HK-2 (cell line): Measurements from ENCODE around the gene BCR.
"Not testable (repeated sequence)": the region's sequence is repeated elsewhere in the genome, so short reads cannot be mapped to it uniquely, and the experiment has no call there.

Experiments used
- DNase-seq: peaks from one replicate; pipeline ENCODE4 v3.0.0-alpha.2; 2018; ENCODE audit not compliant: unreplicated experiment

BCR gene

DNA sequence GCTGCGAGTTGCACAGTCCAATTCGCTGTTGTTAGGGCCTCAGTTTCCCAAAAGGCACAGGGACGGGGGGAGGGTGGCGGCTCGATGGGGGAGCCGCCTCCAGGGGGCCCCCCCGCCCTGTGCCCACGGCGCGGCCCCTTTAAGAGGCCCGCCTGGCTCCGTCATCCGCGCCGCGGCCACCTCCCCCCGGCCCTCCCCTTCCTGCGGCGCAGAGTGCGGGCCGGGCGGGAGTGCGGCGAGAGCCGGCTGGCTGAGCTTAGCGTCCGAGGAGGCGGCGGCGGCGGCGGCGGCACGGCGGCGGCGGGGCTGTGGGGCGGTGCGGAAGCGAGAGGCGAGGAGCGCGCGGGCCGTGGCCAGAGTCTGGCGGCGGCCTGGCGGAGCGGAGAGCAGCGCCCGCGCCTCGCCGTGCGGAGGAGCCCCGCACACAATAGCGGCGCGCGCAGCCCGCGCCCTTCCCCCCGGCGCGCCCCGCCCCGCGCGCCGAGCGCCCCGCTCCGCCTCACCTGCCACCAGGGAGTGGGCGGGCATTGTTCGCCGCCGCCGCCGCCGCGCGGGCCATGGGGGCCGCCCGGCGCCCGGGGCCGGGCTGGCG lies at the start of gene BCR:
Gene BCR, plus strand, starts transcription at position 209 of the 592 bp plus-strand sequence. CDS start 452 bp downstream, outside the sequence.
- DNase-seq = peak; percentile 56

- no peak for DNase-seq
Observed at GRCh38 chr22:23130697-23131096, 49.6 kb upstream of the BCR start.

- no peak for DNase-seq
Observed at GRCh38 chr22:23131931-23132330, 48.4 kb upstream of the BCR start.

GRCh38 chr22:23132376-23133091 lies 47.8 kb upstream of the BCR start:
- DNase-seq = no peak

- no peak for DNase-seq
Observed at GRCh38 chr22:23133922-23134321, 46.4 kb upstream of the BCR start.

DNA sequence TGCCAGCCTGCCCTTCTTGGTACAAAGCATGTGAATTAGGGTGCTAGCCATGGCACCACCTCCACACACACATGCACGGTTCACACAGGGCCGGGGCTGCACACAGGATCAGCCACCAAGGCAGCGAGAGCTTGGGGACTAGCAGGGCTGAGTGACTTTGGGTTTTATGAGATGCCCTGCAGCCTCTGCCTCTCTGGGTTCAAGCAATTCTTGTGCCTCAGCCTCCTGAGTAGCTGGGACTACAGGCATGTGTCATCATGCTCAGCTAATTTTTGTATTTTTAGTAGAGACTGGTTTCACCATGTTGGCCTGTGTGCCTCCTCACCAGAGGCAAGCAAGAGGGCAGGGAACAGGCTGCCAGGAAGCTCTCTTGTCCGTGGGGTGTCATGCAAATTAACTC lies 43.3 kb upstream of the BCR start:
- not testable (repeated sequence) for DNase-seq

- DNase-seq = no peak
Observed at GRCh38 chr22:23137468-23137867, 42.8 kb upstream of the BCR start.

DNA sequence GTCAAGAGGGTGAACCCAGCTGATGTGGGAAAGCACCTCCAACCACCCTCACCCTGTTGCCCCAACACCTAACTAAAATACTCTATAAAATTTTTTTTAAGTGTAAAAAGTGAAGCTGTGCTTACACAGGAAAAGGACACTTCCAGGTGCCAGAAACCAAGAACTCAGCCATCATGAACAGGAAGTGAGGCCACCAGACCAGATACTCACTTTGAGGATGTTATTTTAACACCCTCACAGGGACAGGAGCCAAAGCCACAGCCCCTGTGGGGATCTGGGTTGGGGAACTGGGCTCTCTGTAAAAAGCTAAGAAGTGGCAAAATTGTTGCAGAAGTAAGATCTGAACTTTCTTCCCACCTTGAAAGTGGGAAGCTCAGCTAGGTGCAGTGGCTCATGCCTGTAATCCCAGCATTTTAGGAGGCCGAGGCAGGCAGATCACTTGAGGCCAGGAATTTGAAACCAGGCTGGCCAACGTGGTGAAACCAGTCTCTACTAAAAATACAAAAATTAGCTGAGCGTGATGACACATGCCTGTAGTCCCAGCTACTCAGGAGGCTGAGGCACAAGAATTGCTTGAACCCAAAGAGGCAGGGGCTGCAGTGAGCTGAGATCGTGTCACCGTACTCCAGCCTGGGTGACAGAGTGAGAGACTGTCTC lies 42.3 kb upstream of the BCR start:
- DNase-seq = no peak

GRCh38 chr22:23138584-23139435 lies 41.5 kb upstream of the BCR start:
- DNase-seq = no peak

GRCh38 chr22:23140385-23140784 lies 39.9 kb upstream of the BCR start:
- DNase-seq = no peak

DNA sequence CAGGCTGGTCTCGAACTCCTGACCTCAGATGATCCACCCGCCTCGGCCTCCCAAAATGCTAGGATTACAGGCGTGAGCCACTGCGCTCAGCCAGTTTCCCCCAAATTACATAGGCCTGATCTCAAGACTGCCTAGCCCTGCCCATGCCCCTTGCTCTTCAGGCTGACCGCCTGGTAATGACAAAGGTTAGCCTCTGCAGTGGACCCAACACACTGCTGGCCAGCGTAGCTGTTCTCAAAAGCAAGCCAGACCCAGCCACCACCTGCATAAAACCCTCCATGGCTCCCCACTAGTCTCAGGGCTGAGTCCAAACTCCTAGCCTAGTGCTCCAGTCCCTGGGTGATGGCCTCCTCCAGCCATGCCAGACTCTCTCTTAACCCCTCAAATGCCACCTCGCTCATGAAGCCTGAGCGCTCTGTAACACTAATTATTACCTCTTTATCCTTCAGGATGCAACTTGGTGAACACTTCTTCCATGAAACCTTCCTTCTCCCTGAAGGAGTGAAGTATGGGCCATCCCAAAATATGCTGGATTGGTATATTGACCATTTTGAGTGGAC lies 37.7 kb upstream of the BCR start:
- no peak for DNase-seq

GRCh38 chr22:23143119-23143518 lies 37.2 kb upstream of the BCR start:
- no peak for DNase-seq

DNA sequence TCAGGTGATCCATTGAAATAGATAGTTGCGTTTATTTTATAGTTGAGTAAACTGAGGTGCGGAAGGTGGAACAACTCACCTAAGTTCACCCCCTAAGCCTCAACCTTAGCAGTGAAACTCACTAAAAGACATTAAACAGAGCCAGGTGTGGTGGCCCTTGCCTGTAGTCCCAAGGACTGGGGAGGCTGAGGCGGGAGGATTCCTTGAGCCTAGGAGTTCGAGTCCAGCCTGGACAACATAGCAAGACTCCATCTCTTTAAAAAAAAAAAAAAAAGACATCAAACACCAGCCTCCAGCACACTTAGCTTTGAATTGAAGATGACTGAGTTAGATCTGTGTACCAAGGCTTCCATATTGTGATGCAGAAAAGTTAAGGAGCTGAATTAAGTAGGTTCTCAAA lies 35.9 kb upstream of the BCR start:
- DNase-seq = no peak

- DNase-seq = peak; percentile 97
Observed at GRCh38 chr22:23144932-23145877, 35.1 kb upstream of the BCR start, which contains the start of gene RAB36. Gene RAB36, plus strand, starts transcription at chr22:23145477. Its CDS starts 1,140 bp downstream, at chr22:23146617.

GRCh38 chr22:23145878-23146470 lies 34.3 kb upstream of the BCR start:
- DNase-seq = peak; percentile 6

DNA sequence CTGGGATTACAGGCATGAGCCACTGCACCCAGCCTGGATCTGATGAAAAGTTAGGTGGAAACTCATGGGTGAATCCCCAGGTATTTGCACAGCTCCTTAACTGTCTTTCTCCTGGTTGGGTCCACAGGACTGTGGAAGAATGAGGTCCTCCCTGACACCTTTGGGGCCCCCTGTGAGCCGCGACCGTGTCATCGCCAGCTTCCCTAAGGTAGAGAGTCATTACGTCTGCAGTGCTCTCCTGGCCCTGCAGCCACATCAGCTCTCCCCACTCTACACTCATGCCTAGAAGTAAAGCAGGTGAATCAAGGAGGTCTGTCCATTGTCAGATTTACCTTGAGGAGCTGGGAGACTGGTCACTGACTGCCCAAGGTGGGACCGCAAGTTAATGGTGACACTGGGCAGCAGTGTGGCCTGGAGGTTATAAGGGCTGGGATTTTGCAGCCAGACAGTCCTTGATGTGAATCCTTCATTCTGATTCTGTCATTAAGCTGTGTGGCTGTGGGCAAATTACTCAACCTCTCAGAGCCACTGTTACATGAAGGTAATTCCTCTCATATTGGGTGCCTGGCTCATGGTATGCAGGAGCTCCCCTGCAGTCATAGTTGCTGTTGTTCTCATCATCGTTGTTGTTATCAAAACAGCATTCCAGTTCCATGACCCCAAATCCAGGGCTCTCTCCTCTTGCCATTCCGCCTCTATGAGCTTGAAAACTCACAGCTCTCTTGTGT lies 33.7 kb upstream of the BCR start:
- DNase-seq = no peak

- DNase-seq = no peak
Observed at GRCh38 chr22:23147617-23148387, 32.5 kb upstream of the BCR start.

GRCh38 chr22:23149743-23150238 lies 30.5 kb upstream of the BCR start:
- no peak for DNase-seq

DNA sequence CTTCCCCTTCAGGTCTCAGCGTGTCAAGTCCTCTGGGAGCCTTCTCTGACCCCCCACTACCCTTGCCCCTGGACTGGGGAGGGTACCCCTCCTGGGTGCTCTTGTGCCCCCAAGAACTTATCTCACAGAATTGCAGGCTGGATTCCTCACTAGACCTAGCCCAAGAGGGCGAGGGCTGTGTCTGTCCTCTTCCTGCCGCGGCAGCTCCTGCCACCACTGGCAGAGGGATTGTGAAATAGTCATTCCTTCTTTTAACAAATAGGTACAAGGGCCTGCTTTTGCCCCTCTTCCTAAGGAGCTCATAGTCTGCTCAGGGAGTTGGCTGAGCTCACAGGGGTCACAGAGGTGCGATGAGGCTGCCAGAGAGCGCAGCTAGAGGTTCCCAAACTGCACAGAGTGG lies 29.5 kb upstream of the BCR start:
- DNase-seq = no peak
